ENCODE data around the gene GDPGP1. TPM values are rescaled to one million over a fixed set of nuclear protein-coding genes. Genes with fewer than 3 reads are reported as not detected.
"Not testable (repeated sequence)": the region's sequence is repeated elsewhere in the genome, so short reads cannot be mapped to it uniquely, and the experiment has no call there.

GDPGP1 gene
- polyA plus RNA-seq (ENCODE audit: insufficient read length): 2.4 TPM

- no peak for DNase-seq (ENCODE audit: low read depth)
Measured at GRCh38 chr15:90234096-90234988, at the start of gene GDPGP1. Gene GDPGP1, plus strand, starts transcription at chr15:90234209. Its CDS starts 6,700 bp downstream, at chr15:90240909.

GRCh38 chr15:90184786-90185704 lies 49.0 kb upstream of the GDPGP1 start:
- DNase-seq (ENCODE audit: low read depth): no peak

GRCh38 chr15:90187257-90187868 lies 46.6 kb upstream of the GDPGP1 start:
- DNase-seq (ENCODE audit: low read depth): no peak

GRCh38 chr15:90188065-90188464 lies 45.9 kb upstream of the GDPGP1 start:
- not testable (repeated sequence) for DNase-seq (ENCODE audit: low read depth)

GRCh38 chr15:90188914-90189748 lies 44.9 kb upstream of the GDPGP1 start:
- DNase-seq (ENCODE audit: low read depth): no peak

- DNase-seq (ENCODE audit: low read depth): no peak
Measured at GRCh38 chr15:90189781-90190467, 44.1 kb upstream of the GDPGP1 start.

- DNase-seq (ENCODE audit: low read depth): no peak
Measured at GRCh38 chr15:90190606-90191343, 43.2 kb upstream of the GDPGP1 start.

- DNase-seq (ENCODE audit: low read depth): no peak
Measured at GRCh38 chr15:90191344-90191687, 42.7 kb upstream of the GDPGP1 start.

GRCh38 chr15:90191794-90192509 lies 42.1 kb upstream of the GDPGP1 start:
- DNase-seq (ENCODE audit: low read depth): no peak

- DNase-seq (ENCODE audit: low read depth): no peak
Measured at GRCh38 chr15:90192961-90193786, 40.8 kb upstream of the GDPGP1 start.

- DNase-seq (ENCODE audit: low read depth): no peak
Measured at GRCh38 chr15:90194655-90195054, 39.4 kb upstream of the GDPGP1 start.

- no peak for DNase-seq (ENCODE audit: low read depth)
Measured at GRCh38 chr15:90200534-90201129, 33.4 kb upstream of the GDPGP1 start.

- no peak for DNase-seq (ENCODE audit: low read depth)
Measured at GRCh38 chr15:90201130-90201943, 32.7 kb upstream of the GDPGP1 start, which contains the start of gene SEMA4B. Gene SEMA4B, plus strand, starts transcription at chr15:90201330. Its CDS starts 249 bp downstream, at chr15:90201579.

- no peak for DNase-seq (ENCODE audit: low read depth)
Measured at GRCh38 chr15:90201944-90202375, 32.0 kb upstream of the GDPGP1 start.

- no peak for DNase-seq (ENCODE audit: low read depth)
Measured at GRCh38 chr15:90202929-90203328, 31.1 kb upstream of the GDPGP1 start.

GRCh38 chr15:90203473-90203872 lies 30.5 kb upstream of the GDPGP1 start:
- DNase-seq (ENCODE audit: low read depth): no peak

GRCh38 chr15:90203922-90204321 lies 30.1 kb upstream of the GDPGP1 start:
- DNase-seq (ENCODE audit: low read depth): no peak

Measured in forelimb muscle (tissue), 1 donor.